H54 (cell line): Measurements from ENCODE around the gene ELL2.
A peak's percentile ranks its signal among the peaks of the same experiment; 100 is the strongest.
"Not testable (repeated sequence)": the region's sequence is repeated elsewhere in the genome, so short reads cannot be mapped to it uniquely, and the experiment has no call there.

Experiments
- DNase-seq: peaks from one replicate; pipeline ENCODE4 v3.0.0; 2011; ENCODE audit warnings: low spot score, mixed read lengths; ENCODE audit not compliant: insufficient read length
- FAIRE-seq: peaks from 3 replicates; lab custom pipeline; 2011; peaks lifted over from hg19 to GRCh38; lab: Jason Lieb, UNC
- POLR2A ChIP-seq: IDR thresholded peaks from 2 replicates; pipeline ENCODE4 v1.6.1; 2011; ENCODE audit warnings: low read depth, mild to moderate bottlenecking, low read length

ELL2 gene

GRCh38 chr5:95909738-95910137 is 51.9 kb downstream of the ELL2 start:
- FAIRE-seq: no peak
- no peak for TF ChIP-seq POLR2A

GRCh38 chr5:95908799-95909198 is 52.9 kb downstream of the ELL2 start:
- FAIRE-seq (no peak), DNase-seq (no peak)
- no peak for TF ChIP-seq POLR2A

More at GRCh38 chr5:95909738-95910137, 51.9 kb downstream of the ELL2 start:
- DNase-seq: no peak

- FAIRE-seq (no peak), DNase-seq (no peak)
- TF ChIP-seq POLR2A: no peak
These were observed 53.6 kb downstream of the ELL2 start for GRCh38 chr5:95907740-95908706.

GRCh38 chr5:95907067-95907705 is 54.5 kb downstream of the ELL2 start:
- FAIRE-seq: no peak
- DNase-seq: no peak
- no peak for TF ChIP-seq POLR2A

GRCh38 chr5:95906398-95906797 is 55.3 kb downstream of the ELL2 start:
- FAIRE-seq, DNase-seq: not testable (repeated sequence)

- TF ChIP-seq POLR2A: no peak
- DNase-seq: no peak
- FAIRE-seq: no peak
These were observed 56.8 kb downstream of the ELL2 start for GRCh38 chr5:95904827-95905226.

GRCh38 chr5:95903838-95904237 is 57.8 kb downstream of the ELL2 start:
- TF ChIP-seq POLR2A: no peak
- DNase-seq (no peak), FAIRE-seq (no peak)

GRCh38 chr5:95901676-95902627 is 59.7 kb downstream of the ELL2 start:
- DNase-seq (no peak), FAIRE-seq (peak; percentile 91)
- TF ChIP-seq POLR2A: no peak

GRCh38 chr5:95900383-95900958 is 61.2 kb downstream of the ELL2 start:
- TF ChIP-seq POLR2A: no peak
- FAIRE-seq: peak; percentile 48
- no peak for DNase-seq

- TF ChIP-seq POLR2A: no peak
- DNase-seq: no peak
- no peak for FAIRE-seq
These were observed 61.8 kb downstream of the ELL2 start for GRCh38 chr5:95899829-95900228.

- no peak for FAIRE-seq
- TF ChIP-seq POLR2A: no peak
- DNase-seq: no peak
These were observed 62.6 kb downstream of the ELL2 start for GRCh38 chr5:95899006-95899405.

GRCh38 chr5:95895771-95896170 is 65.9 kb downstream of the ELL2 start:
- FAIRE-seq (no peak), DNase-seq (no peak)
- no peak for TF ChIP-seq POLR2A

GRCh38 chr5:95895251-95895650 is 66.4 kb downstream of the ELL2 start:
- FAIRE-seq: no peak
- TF ChIP-seq POLR2A: no peak
- DNase-seq: no peak
